Liver (tissue), 9 donors: Measurements from ENCODE around the gene OGFOD3. TPM values are rescaled to one million over a fixed set of nuclear protein-coding genes. Genes with fewer than 3 reads are reported as not detected.

Experiments
- DNase-seq: peaks from one replicate; pipeline ENCODE4 v3.0.0-alpha.2; 2017; ENCODE audit warnings: low spot score
- H3K27ac ChIP-seq, 2 donors: one replicate each; pipeline ENCODE4 v1.7.0; 2013; ENCODE audit warnings: inconsistent platforms in 2 of 2, low read length in 2 of 2, control low read depth in 1 of 2, low read depth in 1 of 2, mild to moderate bottlenecking in 1 of 2
- H3K27me3 ChIP-seq, 4 donors: one replicate each; pipeline versions ENCODE4 v1.6.1 to v1.7.0; 2013; ENCODE audit warnings: low read length in 3 of 4, inconsistent platforms in 1 of 4, mild to moderate bottlenecking in 1 of 4, moderate library complexity in 1 of 4; ENCODE audit not compliant: control insufficient read depth in 4 of 4, insufficient read depth in 4 of 4
- H3K36me3 ChIP-seq, 4 donors: one replicate each; pipeline versions ENCODE4 v1.6.1 to v1.7.0; 2013; ENCODE audit warnings: low read length in 3 of 4, mild to moderate bottlenecking in 3 of 4, low read depth in 1 of 4, moderate library complexity in 1 of 4; ENCODE audit not compliant: control insufficient read depth in 4 of 4, insufficient read depth in 3 of 4
- H3K4me1 ChIP-seq, 4 donors: one replicate each; pipeline versions ENCODE4 v1.6.1 to v1.7.0; 2013; ENCODE audit warnings: low read length in 3 of 4, mild to moderate bottlenecking in 3 of 4, moderate library complexity in 1 of 4; ENCODE audit not compliant: control insufficient read depth in 4 of 4, insufficient read depth in 4 of 4
- H3K4me3 ChIP-seq, 3 donors: one replicate each; pipeline versions ENCODE4 v1.6.1 to v1.7.0; 2013; ENCODE audit warnings: low read length in 3 of 3, control low read depth in 1 of 3, low read depth in 1 of 3, mild to moderate bottlenecking in 1 of 3
- H3K9ac ChIP-seq, 2 donors: one replicate each; pipeline ENCODE4 v1.7.0; 2013; ENCODE audit warnings: low read length in 2 of 2, mild to moderate bottlenecking in 2 of 2, moderate library complexity in 2 of 2, control low read depth in 1 of 2, low read depth in 1 of 2
- H3K9me3 ChIP-seq, 4 donors: one replicate each; pipeline versions ENCODE4 v1.6.1 to v1.7.0; 2013; ENCODE audit warnings: low read length in 3 of 4; ENCODE audit not compliant: control insufficient read depth in 4 of 4
- EGR1 ChIP-seq, 2 donors: IDR thresholded peaks; 2 replicates each; pipeline ENCODE4 v1.6.1; 2016 to 2018; ENCODE audit warnings: antibody characterized with exemption in 2 of 2, low read depth in 2 of 2
- FOXA1 ChIP-seq: IDR thresholded peaks from 2 replicates; pipeline ENCODE4 v1.6.1; 2016; ENCODE audit warnings: antibody characterized with exemption
- FOXA2 ChIP-seq: IDR thresholded peaks from 2 replicates; pipeline ENCODE4 v1.6.1; 2016; ENCODE audit warnings: antibody characterized with exemption
- GABPA ChIP-seq, 2 donors: IDR thresholded peaks in 1 of 2; conservative IDR thresholded peaks in 1 of 2; 2 replicates each; pipeline ENCODE4 v1.6.1; 2016; ENCODE audit warnings: antibody characterized with exemption in 2 of 2, mild to moderate bottlenecking in 1 of 2, moderate library complexity in 1 of 2
- HNF4A ChIP-seq, 2 donors: conservative IDR thresholded peaks; 2 replicates each; pipeline ENCODE4 v1.6.1; 2016; ENCODE audit warnings: antibody characterized with exemption in 2 of 2, mild to moderate bottlenecking in 2 of 2
- HNF4G ChIP-seq: IDR thresholded peaks from 2 replicates; pipeline ENCODE4 v1.6.1; 2016; ENCODE audit warnings: antibody characterized with exemption
- JUND ChIP-seq, 2 donors: IDR thresholded peaks; 2 replicates each; pipeline ENCODE4 v1.6.1; 2016; ENCODE audit warnings: antibody characterized with exemption in 2 of 2
- NR2F2 ChIP-seq: IDR thresholded peaks from 2 replicates; pipeline ENCODE4 v1.6.1; 2016; ENCODE audit warnings: antibody characterized with exemption
- RAD21 ChIP-seq, 2 donors: IDR thresholded peaks; 2 replicates each; pipeline ENCODE4 v1.6.1; 2016; ENCODE audit warnings: antibody characterized with exemption in 2 of 2, mild to moderate bottlenecking in 2 of 2
- RXRA ChIP-seq, 2 donors: IDR thresholded peaks; 2 replicates each; pipeline ENCODE4 v1.6.1; 2017 to 2018; ENCODE audit warnings: antibody characterized with exemption in 2 of 2, mild to moderate bottlenecking in 1 of 2
- SP1 ChIP-seq: IDR thresholded peaks from 2 replicates; pipeline ENCODE4 v1.6.1; 2018; ENCODE audit warnings: antibody characterized with exemption, mild to moderate bottlenecking
- TAF1 ChIP-seq: conservative IDR thresholded peaks from 2 replicates; pipeline ENCODE4 v1.6.1; 2016; ENCODE audit warnings: antibody characterized with exemption, mild to moderate bottlenecking
- YY1 ChIP-seq: IDR thresholded peaks from 2 replicates; pipeline ENCODE4 v1.6.1; 2016; ENCODE audit warnings: antibody characterized with exemption, mild to moderate bottlenecking
- ZBTB33 ChIP-seq: IDR thresholded peaks from 2 replicates; pipeline ENCODE4 v1.6.1; 2016; ENCODE audit warnings: antibody characterized with exemption
- WGBS: extraction: QIAGEN DNeasy Blood & Tissue Kit; methylation state at CpG from one replicate; pipeline ENCODE4 v1.1.7; 2013; 5-methylcytosine and 5-hydroxymethylcytosine counted together
- polyA plus RNA-seq, 2 donors: library from polyadenylated mRNA; stranded (reverse) in 1 of 2; unstranded in 1 of 2; fragments of 200-250 nt in 1 of 2; fragments of >200 nt in 1 of 2; fragmentation: Nextera tagmentation in 1 of 2; extraction: Ambion mirVana in 1 of 2; gene quantifications; one replicate each; pipeline versions ENCODE4 v1.2.1 to v1.2.3, GENCODE V29; 2013 to 2015
- total RNA-seq, 2 donors: library from RNA; depleted of rRNA; stranded (reverse); fragments of >200 nt; gene quantifications; one replicate each; pipeline ENCODE4 v1.2.3, GENCODE V29; 2014
- TF ChIP-seq, protein P1 (sequence below): IDR thresholded peaks from 2 replicates; pipeline ENCODE4 v1.6.1; 2016; ENCODE audit warnings: antibody characterized with exemption
- TF ChIP-seq, protein P2 (sequence below): IDR thresholded peaks from 2 replicates; pipeline ENCODE4 v1.6.1; 2016; ENCODE audit warnings: antibody characterized with exemption
- TF ChIP-seq, protein P3 (sequence below): IDR thresholded peaks from 2 replicates; pipeline ENCODE4 v1.6.1; 2016; ENCODE audit warnings: antibody characterized with exemption, mild to moderate bottlenecking
- TF ChIP-seq, protein P4 (sequence below): fragments of 150-350 bp; IDR thresholded peaks from 2 replicates; pipeline ENCODE4 v1.5.1; 2017; ENCODE audit warnings: improper control_type of control experiment, low read depth, low read length; ENCODE audit not compliant: missing input control
- donor health status: healthy.
- donor health status: healthy.
- donor health status: healthy.
- donor health status: healthy.
- donor health status: healthy.

OGFOD3 gene
- total and polyA plus RNA-seq, 4 donors = 15.0 to 23.2 (median 18.5) TPM

DNA sequence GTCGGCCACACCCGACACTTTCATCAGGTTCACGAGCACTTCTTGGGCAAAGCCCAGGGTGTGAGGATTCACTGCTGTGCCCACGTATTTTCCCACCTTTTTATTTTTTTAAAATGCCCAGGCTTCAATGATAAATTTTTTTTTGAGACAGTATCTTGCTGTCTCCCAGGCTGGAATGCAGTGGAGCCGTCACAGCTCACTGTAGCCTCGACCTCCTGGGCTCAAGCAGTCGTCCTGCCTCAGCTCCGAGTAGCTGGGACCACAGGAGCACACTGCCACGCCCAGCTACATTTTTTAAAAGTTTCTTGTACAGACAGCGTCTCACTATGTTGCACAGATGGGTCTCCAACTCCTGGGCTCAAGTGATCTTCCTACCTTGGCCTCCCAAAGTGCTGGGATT, 29.0 kb downstream of the OGFOD3 start:
- no peak for TF ChIP-seq HNF4G
- TF ChIP-seq, protein P1, sequence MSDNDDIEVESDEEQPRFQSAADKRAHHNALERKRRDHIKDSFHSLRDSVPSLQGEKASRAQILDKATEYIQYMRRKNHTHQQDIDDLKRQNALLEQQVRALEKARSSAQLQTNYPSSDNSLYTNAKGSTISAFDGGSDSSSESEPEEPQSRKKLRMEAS = no peak
- no peak for TF ChIP-seq ZBTB33
- TF ChIP-seq HNF4A (conservative IDR thresholded peaks at IDR 0.05) = no peak
- no peak for TF ChIP-seq TAF1
- DNase-seq = no peak
- Histone ChIP-seq H3K27ac (no peak overlapping the region), H3K27me3 (no peaks in the 10 kb centered on the region), H3K36me3 (peaks cover 0 to 9% (median 6%) of the 10 kb centered on the region in 4 donors), H3K4me3 (no peak overlapping the region), H3K9me3 (no peaks in the 10 kb centered on the region), H3K9ac (no peak overlapping the region), H3K4me1 (peaks cover 9 to 13% (median 11%) of the 10 kb centered on the region in 4 donors)
- WGBS = 92% methylated on average over 10 of the region's 10 CpGs

DNA sequence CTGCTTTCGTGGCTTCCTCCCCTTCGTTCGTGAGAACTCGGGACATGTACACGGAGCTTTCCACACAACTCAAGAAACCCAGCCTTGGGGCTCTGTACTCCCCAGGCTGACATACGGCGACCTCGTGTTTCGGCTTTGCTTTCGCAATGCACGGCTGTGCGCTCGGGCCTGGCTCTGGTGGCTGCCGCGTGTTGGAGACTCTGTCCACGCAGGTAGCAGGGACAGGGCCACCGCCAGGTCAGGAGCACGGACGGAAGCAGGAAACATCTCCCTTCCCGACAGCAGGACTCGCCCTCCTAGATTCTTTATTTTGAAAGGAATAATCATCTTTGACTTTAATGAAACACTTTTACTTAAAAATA, 29.5 kb downstream of the OGFOD3 start:
- TF ChIP-seq, protein P1 = no peak
- TF ChIP-seq, protein P2, sequence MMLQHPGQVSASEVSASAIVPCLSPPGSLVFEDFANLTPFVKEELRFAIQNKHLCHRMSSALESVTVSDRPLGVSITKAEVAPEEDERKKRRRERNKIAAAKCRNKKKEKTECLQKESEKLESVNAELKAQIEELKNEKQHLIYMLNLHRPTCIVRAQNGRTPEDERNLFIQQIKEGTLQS = no peak
- TF ChIP-seq RAD21 (IDR thresholded peaks at IDR 0.05) (no peak), SP1 (no peak), RXRA (IDR thresholded peaks at IDR 0.05) (no peak), FOXA1 (no peak), GABPA (IDR thresholded peaks at IDR 0.05 in 1 of 2, conservative IDR thresholded peaks at IDR 0.05 in 1 of 2) (no peak), JUND (IDR thresholded peaks at IDR 0.05) (no peak), YY1 (no peak), HNF4A (conservative IDR thresholded peaks at IDR 0.05) (no peak), FOXA2 (no peak), TAF1 (no peak), NR2F2 (no peak), EGR1 (IDR thresholded peaks at IDR 0.05; ENCODE audit: low read depth in 2 of 2) (no peak), HNF4G (no peak), ZBTB33 (no peak)
- TF ChIP-seq, protein P3, sequence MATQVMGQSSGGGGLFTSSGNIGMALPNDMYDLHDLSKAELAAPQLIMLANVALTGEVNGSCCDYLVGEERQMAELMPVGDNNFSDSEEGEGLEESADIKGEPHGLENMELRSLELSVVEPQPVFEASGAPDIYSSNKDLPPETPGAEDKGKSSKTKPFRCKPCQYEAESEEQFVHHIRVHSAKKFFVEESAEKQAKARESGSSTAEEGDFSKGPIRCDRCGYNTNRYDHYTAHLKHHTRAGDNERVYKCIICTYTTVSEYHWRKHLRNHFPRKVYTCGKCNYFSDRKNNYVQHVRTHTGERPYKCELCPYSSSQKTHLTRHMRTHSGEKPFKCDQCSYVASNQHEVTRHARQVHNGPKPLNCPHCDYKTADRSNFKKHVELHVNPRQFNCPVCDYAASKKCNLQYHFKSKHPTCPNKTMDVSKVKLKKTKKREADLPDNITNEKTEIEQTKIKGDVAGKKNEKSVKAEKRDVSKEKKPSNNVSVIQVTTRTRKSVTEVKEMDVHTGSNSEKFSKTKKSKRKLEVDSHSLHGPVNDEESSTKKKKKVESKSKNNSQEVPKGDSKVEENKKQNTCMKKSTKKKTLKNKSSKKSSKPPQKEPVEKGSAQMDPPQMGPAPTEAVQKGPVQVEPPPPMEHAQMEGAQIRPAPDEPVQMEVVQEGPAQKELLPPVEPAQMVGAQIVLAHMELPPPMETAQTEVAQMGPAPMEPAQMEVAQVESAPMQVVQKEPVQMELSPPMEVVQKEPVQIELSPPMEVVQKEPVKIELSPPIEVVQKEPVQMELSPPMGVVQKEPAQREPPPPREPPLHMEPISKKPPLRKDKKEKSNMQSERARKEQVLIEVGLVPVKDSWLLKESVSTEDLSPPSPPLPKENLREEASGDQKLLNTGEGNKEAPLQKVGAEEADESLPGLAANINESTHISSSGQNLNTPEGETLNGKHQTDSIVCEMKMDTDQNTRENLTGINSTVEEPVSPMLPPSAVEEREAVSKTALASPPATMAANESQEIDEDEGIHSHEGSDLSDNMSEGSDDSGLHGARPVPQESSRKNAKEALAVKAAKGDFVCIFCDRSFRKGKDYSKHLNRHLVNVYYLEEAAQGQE = no peak
- TF ChIP-seq, protein P4, sequence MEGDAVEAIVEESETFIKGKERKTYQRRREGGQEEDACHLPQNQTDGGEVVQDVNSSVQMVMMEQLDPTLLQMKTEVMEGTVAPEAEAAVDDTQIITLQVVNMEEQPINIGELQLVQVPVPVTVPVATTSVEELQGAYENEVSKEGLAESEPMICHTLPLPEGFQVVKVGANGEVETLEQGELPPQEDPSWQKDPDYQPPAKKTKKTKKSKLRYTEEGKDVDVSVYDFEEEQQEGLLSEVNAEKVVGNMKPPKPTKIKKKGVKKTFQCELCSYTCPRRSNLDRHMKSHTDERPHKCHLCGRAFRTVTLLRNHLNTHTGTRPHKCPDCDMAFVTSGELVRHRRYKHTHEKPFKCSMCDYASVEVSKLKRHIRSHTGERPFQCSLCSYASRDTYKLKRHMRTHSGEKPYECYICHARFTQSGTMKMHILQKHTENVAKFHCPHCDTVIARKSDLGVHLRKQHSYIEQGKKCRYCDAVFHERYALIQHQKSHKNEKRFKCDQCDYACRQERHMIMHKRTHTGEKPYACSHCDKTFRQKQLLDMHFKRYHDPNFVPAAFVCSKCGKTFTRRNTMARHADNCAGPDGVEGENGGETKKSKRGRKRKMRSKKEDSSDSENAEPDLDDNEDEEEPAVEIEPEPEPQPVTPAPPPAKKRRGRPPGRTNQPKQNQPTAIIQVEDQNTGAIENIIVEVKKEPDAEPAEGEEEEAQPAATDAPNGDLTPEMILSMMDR = no peak
- no peaks in the 10 kb centered on the region for H3K9me3 ChIP-seq
- no peak overlapping the region for H3K4me3 ChIP-seq
- H3K27ac ChIP-seq = no peak overlapping the region
- H3K9ac ChIP-seq = no peak overlapping the region
- peaks cover 0 to 9% (median 6%) of the 10 kb centered on the region in 4 donors for H3K36me3 ChIP-seq
- peaks cover 12 to 18% (median 16%) of the 10 kb centered on the region in 4 donors for H3K4me1 ChIP-seq
- DNase-seq = no peak
- H3K27me3 ChIP-seq = no peaks in the 10 kb centered on the region
- 81% methylated on average over 21 of the region's 21 CpGs for WGBS
